Measurements from ENCODE around the gene DDX10.
"Not testable (repeated sequence)": the region's sequence is repeated elsewhere in the genome, so short reads cannot be mapped to it uniquely, and the experiment has no call there.

DDX10 gene

DNA sequence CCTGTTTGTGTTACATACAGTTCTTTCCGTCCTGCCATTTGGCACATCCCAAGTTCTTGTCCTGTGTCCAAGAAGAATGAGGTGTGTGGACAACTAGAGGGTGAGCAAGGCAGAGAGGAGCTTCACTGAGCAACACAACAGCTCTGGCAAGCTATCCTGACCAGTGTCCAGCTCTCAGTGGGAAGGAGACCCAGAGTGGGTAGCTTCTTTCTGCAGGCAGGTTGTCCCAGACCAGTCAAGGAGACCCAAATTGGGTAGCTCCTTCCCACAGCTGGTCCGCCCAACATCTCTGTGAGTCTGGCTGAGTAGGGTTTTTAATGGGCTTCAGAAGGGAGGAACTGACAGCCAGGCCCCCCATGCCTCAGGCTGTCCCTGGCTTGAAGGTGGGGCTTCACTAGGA is 36.1 kb upstream of the DDX10 start:
- Histone ChIP-seq H3K9me3 (ENCODE audit: low read depth, low read length) (no peaks in the 10 kb centered on the region), H3K36me3 (ENCODE audit: insufficient read depth, low read length) (no peaks in the 10 kb centered on the region), H3K27ac (no peak overlapping the region), H3K4me3 (no peak overlapping the region), H3K9ac (ENCODE audit: insufficient read length) (no peak overlapping the region)
- DNase-seq (ENCODE audit: low read depth, low spot score) = no peak
- TF ChIP-seq POLR2AphosphoS5 (IDR thresholded peaks at IDR 0.05; ENCODE audit: borderline replicate concordance, low read depth, low read length) (no peak), FOXP2 (optimal IDR thresholded peaks at IDR 0.05; ENCODE audit: control extremely low read depth, extremely low read length, insufficient read depth) (no peak), EZH2 (IDR thresholded peaks at IDR 0.05) (no peak)

DNA sequence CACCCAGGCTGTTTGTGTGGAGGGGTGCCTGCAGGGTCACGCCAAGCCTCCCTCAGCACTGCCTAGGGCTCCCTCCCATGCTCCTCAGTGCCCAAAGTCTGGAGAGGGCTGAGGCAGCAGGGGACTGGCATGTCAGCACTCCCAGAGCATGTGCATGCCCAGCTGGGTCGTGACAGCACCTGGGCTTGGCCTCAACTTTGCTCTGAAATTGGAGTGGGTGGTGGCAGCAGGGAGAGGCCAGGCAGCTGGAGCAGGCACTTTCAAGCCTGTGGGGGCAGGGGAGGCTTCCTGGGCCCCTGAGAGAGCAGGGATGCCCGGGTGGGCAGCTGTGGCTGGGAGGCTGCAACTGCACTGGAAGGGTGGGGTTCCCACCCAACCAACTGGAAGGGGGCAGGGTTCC is 35.6 kb upstream of the DDX10 start:
- H3K9ac ChIP-seq (ENCODE audit: insufficient read length) = no peak overlapping the region
- no peaks in the 10 kb centered on the region for H3K9me3 ChIP-seq (ENCODE audit: low read depth, low read length)
- no peaks in the 10 kb centered on the region for H3K36me3 ChIP-seq (ENCODE audit: insufficient read depth, low read length)
- no peak for DNase-seq (ENCODE audit: low read depth, low spot score)
- H3K4me3 ChIP-seq = no peak overlapping the region
- no peak for TF ChIP-seq POLR2AphosphoS5 (IDR thresholded peaks at IDR 0.05; ENCODE audit: borderline replicate concordance, low read depth, low read length)
- TF ChIP-seq FOXP2 (optimal IDR thresholded peaks at IDR 0.05; ENCODE audit: control extremely low read depth, extremely low read length, insufficient read depth) = no peak
- no peak for TF ChIP-seq EZH2 (IDR thresholded peaks at IDR 0.05)
- H3K27ac ChIP-seq = no peak overlapping the region

DNA sequence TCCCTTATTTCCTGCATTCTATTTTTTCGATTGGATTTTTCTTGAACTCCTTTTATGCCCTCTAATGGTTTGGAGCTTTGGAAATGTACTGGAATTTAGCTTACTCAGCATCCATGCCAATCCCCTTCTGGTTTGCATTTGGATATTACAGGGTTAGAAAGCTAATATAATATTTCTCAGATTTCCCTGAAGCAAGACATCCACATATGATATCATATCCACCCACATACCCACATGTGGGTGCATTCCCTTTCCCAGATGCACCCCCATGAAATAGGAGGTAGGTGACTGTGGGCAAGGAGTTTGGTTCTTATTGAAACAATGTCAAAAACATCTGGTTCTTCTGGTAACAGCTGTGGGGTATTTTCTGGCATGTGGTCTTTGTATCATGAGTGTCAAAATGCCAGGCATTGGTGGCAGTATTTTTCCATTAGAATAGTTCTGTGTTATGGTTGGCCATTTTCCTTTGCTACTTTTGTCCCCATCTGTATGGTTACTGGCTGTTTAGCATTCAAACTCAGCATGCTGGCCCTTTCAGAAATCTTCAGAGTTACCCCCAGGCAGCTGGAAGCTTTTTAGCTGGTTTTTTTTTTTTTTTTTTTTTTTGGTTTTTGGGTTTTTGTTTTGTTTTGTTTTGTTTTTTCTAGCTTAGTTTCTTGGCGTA is 32.7 kb upstream of the DDX10 start:
- H3K9ac ChIP-seq (ENCODE audit: insufficient read length) = no peak overlapping the region
- peak overlapping the region; percentile 44 for H3K4me3 ChIP-seq
- no peaks in the 10 kb centered on the region for H3K9me3 ChIP-seq (ENCODE audit: low read depth, low read length)
- H3K36me3 ChIP-seq (ENCODE audit: insufficient read depth, low read length) = no peaks in the 10 kb centered on the region
- TF ChIP-seq FOXP2 (optimal IDR thresholded peaks at IDR 0.05; ENCODE audit: control extremely low read depth, extremely low read length, insufficient read depth) (no peak), EZH2 (IDR thresholded peaks at IDR 0.05) (no peak), POLR2AphosphoS5 (IDR thresholded peaks at IDR 0.05; ENCODE audit: borderline replicate concordance, low read depth, low read length) (no peak)
- DNase-seq (ENCODE audit: low read depth, low spot score) = no peak
- peak overlapping the region; percentile 64 for H3K27ac ChIP-seq

DNA sequence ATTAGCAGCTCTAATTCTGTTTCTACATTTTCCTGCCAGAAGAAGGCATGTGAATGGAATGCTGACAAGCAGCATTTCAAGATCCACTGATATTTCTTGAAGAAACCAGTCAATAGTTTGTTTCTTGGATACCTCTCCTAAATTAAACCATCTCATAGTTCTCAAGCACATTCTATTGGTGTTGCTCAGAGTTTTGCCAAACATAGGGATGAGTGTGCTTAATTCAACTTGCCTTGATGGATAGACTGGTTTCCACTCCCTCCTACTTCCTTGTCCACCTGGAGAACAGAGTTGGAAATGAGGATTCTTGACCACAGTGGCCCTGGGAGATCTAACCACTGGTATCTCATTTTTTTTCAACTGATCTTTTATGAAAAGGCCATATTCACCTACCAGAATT is 29.8 kb upstream of the DDX10 start:
- no peaks in the 10 kb centered on the region for H3K36me3 ChIP-seq (ENCODE audit: insufficient read depth, low read length)
- no peak overlapping the region for H3K4me3 ChIP-seq
- no peak overlapping the region for H3K9ac ChIP-seq (ENCODE audit: insufficient read length)
- no peak for DNase-seq (ENCODE audit: low read depth, low spot score)
- no peak overlapping the region for H3K27ac ChIP-seq
- no peaks in the 10 kb centered on the region for H3K9me3 ChIP-seq (ENCODE audit: low read depth, low read length)
- TF ChIP-seq POLR2AphosphoS5 (IDR thresholded peaks at IDR 0.05; ENCODE audit: borderline replicate concordance, low read depth, low read length) (no peak), EZH2 (IDR thresholded peaks at IDR 0.05) (no peak), FOXP2 (optimal IDR thresholded peaks at IDR 0.05; ENCODE audit: control extremely low read depth, extremely low read length, insufficient read depth) (no peak)

DNA sequence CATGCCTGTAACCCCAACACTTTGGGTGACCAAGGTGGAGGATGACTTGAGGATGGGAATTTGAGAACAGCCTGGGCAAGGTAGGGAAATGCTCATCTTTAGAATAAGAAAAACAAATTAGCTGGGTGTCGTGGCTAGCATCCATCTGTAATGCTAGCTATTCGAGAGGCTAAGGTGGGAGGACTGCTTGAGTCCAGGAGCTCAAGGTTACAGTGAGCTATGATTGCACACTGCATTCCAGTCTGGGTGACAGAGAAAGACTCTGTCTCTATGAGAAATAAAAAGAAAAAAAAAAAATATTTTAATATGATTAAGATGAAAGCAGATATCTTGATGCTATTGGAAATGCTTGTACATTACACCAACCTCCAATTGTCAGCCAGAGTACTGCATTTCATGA is 28.6 kb upstream of the DDX10 start:
- Histone ChIP-seq H3K4me3 (no peak overlapping the region), H3K36me3 (ENCODE audit: insufficient read depth, low read length) (no peaks in the 10 kb centered on the region), H3K27ac (no peak overlapping the region), H3K9me3 (ENCODE audit: low read depth, low read length) (no peaks in the 10 kb centered on the region), H3K9ac (ENCODE audit: insufficient read length) (no peak overlapping the region)
- no peak for DNase-seq (ENCODE audit: low read depth, low spot score)
- TF ChIP-seq FOXP2 (optimal IDR thresholded peaks at IDR 0.05; ENCODE audit: control extremely low read depth, extremely low read length, insufficient read depth) = no peak
- no peak for TF ChIP-seq POLR2AphosphoS5 (IDR thresholded peaks at IDR 0.05; ENCODE audit: borderline replicate concordance, low read depth, low read length)
- TF ChIP-seq EZH2 (IDR thresholded peaks at IDR 0.05) = no peak

DNA sequence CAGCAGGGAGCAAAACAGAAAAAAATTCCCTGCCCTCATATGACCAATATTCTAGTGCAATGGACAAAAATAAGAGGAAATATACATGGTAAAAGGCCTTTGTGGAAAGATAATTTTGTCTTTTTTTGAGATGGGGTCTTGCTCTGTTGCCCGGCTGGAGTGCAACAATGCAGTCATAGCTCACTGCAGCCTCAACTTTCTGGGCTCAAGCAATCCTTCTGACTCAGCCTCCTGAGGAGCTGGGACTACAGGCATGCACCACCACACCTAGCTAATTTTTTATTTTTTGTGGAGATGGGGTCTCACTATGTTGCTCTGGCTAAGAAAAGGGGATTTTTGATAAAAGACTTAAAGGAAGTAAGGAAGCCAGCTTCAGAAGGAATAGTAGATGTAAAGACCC is 25.7 kb upstream of the DDX10 start:
- no peak for DNase-seq (ENCODE audit: low read depth, low spot score)
- TF ChIP-seq POLR2AphosphoS5 (IDR thresholded peaks at IDR 0.05; ENCODE audit: borderline replicate concordance, low read depth, low read length) (no peak), EZH2 (IDR thresholded peaks at IDR 0.05) (no peak), FOXP2 (optimal IDR thresholded peaks at IDR 0.05; ENCODE audit: control extremely low read depth, extremely low read length, insufficient read depth) (no peak)
- no peak overlapping the region for H3K9ac ChIP-seq (ENCODE audit: insufficient read length)
- no peak overlapping the region for H3K27ac ChIP-seq
- H3K9me3 ChIP-seq (ENCODE audit: low read depth, low read length) = no peaks in the 10 kb centered on the region
- no peaks in the 10 kb centered on the region for H3K36me3 ChIP-seq (ENCODE audit: insufficient read depth, low read length)
- no peak overlapping the region for H3K4me3 ChIP-seq

DNA sequence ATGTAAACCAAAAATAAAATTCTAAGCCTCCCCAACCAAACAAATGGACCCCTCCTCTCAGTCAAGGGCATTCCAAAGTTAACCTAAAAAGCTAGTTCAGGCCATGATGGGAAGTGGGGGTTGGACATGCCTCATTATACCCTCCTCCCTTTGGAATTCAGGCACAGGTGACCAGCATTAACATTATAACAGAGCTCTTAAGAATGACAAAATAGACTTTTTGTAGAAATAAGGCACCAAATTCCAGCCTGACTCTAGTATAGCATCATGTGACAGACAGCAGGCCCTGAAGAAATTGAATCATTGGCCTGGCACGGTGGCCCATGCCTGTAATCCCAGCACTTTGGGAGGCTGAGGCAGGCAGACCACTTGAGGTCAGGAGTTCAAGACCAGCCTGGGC is 23.1 kb upstream of the DDX10 start:
- not testable (repeated sequence) for H3K9me3 ChIP-seq (ENCODE audit: low read depth, low read length); H3K36me3 ChIP-seq (ENCODE audit: insufficient read depth, low read length); H3K4me3 ChIP-seq; H3K27ac ChIP-seq; DNase-seq (ENCODE audit: low read depth, low spot score); H3K9ac ChIP-seq (ENCODE audit: insufficient read length)

DNA sequence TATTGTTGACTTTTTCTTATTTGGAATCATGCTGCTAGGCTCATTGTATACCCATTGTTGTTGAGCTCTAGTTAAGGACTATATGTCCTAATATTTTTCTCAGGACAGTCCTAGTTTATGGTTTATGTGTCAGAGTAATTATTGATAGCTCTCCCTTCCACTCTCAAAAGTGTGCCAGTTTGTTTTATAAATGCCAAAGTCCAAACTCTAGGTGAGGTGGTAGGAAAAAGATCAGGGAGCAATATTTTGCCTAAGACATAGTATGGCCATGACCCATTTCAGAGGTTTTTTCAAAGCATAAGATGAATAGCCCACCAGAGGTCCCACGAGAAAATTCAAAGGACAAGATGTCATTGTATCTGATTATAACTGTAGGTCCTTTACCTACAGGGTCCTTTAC is 20.9 kb upstream of the DDX10 start:
- no peak overlapping the region for H3K4me3 ChIP-seq
- H3K36me3 ChIP-seq (ENCODE audit: insufficient read depth, low read length) = no peaks in the 10 kb centered on the region
- no peak for TF ChIP-seq FOXP2 (optimal IDR thresholded peaks at IDR 0.05; ENCODE audit: control extremely low read depth, extremely low read length, insufficient read depth)
- no peak for TF ChIP-seq EZH2 (IDR thresholded peaks at IDR 0.05)
- TF ChIP-seq POLR2AphosphoS5 (IDR thresholded peaks at IDR 0.05; ENCODE audit: borderline replicate concordance, low read depth, low read length) = no peak

DNA sequence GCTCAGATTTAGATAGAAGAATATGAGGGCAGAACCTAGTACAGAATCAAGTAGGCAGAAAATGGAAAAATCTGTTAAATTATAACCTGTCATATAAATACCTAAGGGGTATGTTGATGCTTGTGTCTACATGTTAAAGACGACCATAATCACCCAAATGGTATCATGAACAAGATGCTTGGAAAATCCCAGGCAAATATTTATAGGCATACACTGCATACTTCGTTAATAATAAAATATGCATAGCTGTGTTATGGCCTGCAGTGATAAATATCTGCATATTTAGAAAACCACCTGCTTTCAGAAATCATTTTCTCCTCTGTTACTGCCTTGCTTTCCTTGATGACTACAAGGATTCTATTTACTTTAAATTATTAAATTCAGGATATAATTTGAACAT is 18.9 kb upstream of the DDX10 start:
- Histone ChIP-seq H3K4me3 (no peak overlapping the region), H3K9ac (ENCODE audit: insufficient read length) (no peak overlapping the region), H3K27ac (no peak overlapping the region), H3K9me3 (ENCODE audit: low read depth, low read length) (no peaks in the 10 kb centered on the region), H3K36me3 (ENCODE audit: insufficient read depth, low read length) (no peaks in the 10 kb centered on the region)
- no peak for DNase-seq (ENCODE audit: low read depth, low spot score)
- TF ChIP-seq EZH2 (IDR thresholded peaks at IDR 0.05) (no peak), FOXP2 (optimal IDR thresholded peaks at IDR 0.05; ENCODE audit: control extremely low read depth, extremely low read length, insufficient read depth) (no peak), POLR2AphosphoS5 (IDR thresholded peaks at IDR 0.05; ENCODE audit: borderline replicate concordance, low read depth, low read length) (no peak)

More for the DNA sequence above, 20.9 kb upstream of the DDX10 start:
- no peaks in the 10 kb centered on the region for H3K9me3 ChIP-seq (ENCODE audit: low read depth, low read length)
- DNase-seq (ENCODE audit: low read depth, low spot score) = no peak
- H3K27ac ChIP-seq = no peak overlapping the region
- H3K9ac ChIP-seq (ENCODE audit: insufficient read length) = no peak overlapping the region
